OCI-LY7 (cell line): ENCODE measurements around the gene LPP. TPM values are rescaled to one million over a fixed set of nuclear protein-coding genes. Genes with fewer than 3 reads are reported as not detected.
A peak's percentile ranks its signal among the peaks of the same experiment; 100 is the strongest.

ENCODE experiments used
- BruUV-seq: library from RNA; stranded (reverse); fragments of 400-500 nt; replicated peaks from 2 replicates; lab custom pipeline; 2021; lab: Mats Ljungman, UMichigan
- CTCF ChIA-PET: fragments of 300-600 bp; sonication (Branson Sonifier 250); formaldehyde crosslinking; loops from one replicate; lab custom pipeline; 2022; ENCODE audit warnings: antibody characterized with exemption; ENCODE audit not compliant: unreplicated experiment; lab: Charles Lee
- POLR2A ChIA-PET: fragments of 300-600 bp; sonication (Branson Sonifier 250); formaldehyde crosslinking; loops from one replicate; lab custom pipeline; 2022; ENCODE audit warnings: antibody characterized with exemption; lab: Charles Lee
- DNase-seq: peaks from one replicate; pipeline ENCODE4 v3.0.0-alpha.2; 2015; ENCODE audit warnings: low spot score
- H2AFZ ChIP-seq: fragments of 200-600 bp; sonication (generic), shearing (Covaris generic); 2 replicates; pipeline ENCODE4 v1.6.1; 2014; ENCODE audit warnings: mild to moderate bottlenecking, antibody characterized with exemption, low read length, moderate library complexity
- H3K27ac ChIP-seq: fragments of 200-600 bp; sonication (generic); 2 replicates; pipeline ENCODE4 v1.5.1; 2014; ENCODE audit warnings: mixed run types, low read depth, mild to moderate bottlenecking, moderate library complexity, low read length, inconsistent platforms; ENCODE audit not compliant: poor library complexity, severe bottlenecking
- H3K36me3 ChIP-seq: fragments of 200-600 bp; sonication (generic); 2 replicates; pipeline ENCODE4 v1.6.1; 2014; ENCODE audit warnings: mild to moderate bottlenecking, antibody characterized with exemption, low read length, moderate library complexity, mixed read lengths; ENCODE audit not compliant: insufficient read depth
- H3K4me1 ChIP-seq: fragments of 200-600 bp; sonication (generic); 2 replicates; pipeline ENCODE4 v1.5.1; 2014; ENCODE audit warnings: mild to moderate bottlenecking, low read length; ENCODE audit not compliant: insufficient read depth, poor library complexity, severe bottlenecking
- H3K4me2 ChIP-seq: fragments of 200-600 bp; sonication (generic); 2 replicates; pipeline ENCODE4 v1.6.1; 2014; ENCODE audit warnings: mild to moderate bottlenecking, low read length
- H3K4me3 ChIP-seq: fragments of 200-600 bp; sonication (generic); 2 replicates; pipeline ENCODE4 v1.5.1; 2014; ENCODE audit warnings: mild to moderate bottlenecking, low read depth, low read length; ENCODE audit not compliant: poor library complexity, severe bottlenecking
- H3K79me2 ChIP-seq: fragments of 200-600 bp; sonication (generic); 2 replicates; pipeline ENCODE4 v1.6.1; 2016; ENCODE audit warnings: low read depth, mild to moderate bottlenecking, low read length, moderate library complexity, mixed read lengths; ENCODE audit not compliant: insufficient read depth
- H3K9me2 ChIP-seq: fragments of 200-600 bp; sonication (generic); 2 replicates; pipeline ENCODE4 v1.6.1; 2016; ENCODE audit warnings: mild to moderate bottlenecking, low read length, mixed read lengths; ENCODE audit not compliant: insufficient read depth
- H3K9me3 ChIP-seq: fragments of 200-600 bp; sonication (generic); 2 replicates; pipeline ENCODE4 v1.6.1; 2014; ENCODE audit warnings: mild to moderate bottlenecking, mixed run types, low read length, mixed read lengths
- H4K20me1 ChIP-seq: fragments of 200-600 bp; sonication (generic); 2 replicates; pipeline ENCODE4 v1.6.1; 2014; ENCODE audit warnings: mild to moderate bottlenecking, antibody characterized with exemption, low read length, moderate library complexity, mixed read lengths; ENCODE audit not compliant: insufficient read depth
- CTCF ChIP-seq: fragments of 200-600 bp; sonication (generic); conservative IDR thresholded peaks from 2 replicates; pipeline ENCODE4 v1.5.1; 2014; ENCODE audit warnings: mild to moderate bottlenecking, antibody characterized with exemption, low read length, moderate library complexity, mixed read lengths
- EZH2phosphoT487 ChIP-seq: fragments of 200-600 bp; sonication (generic); IDR thresholded peaks from 2 replicates; pipeline ENCODE4 v1.6.1; 2018; ENCODE audit warnings: low read depth, borderline replicate concordance, mild to moderate bottlenecking, mixed run types, antibody characterized with exemption, low read length, moderate library complexity, mixed read lengths
- intact Hi-C: fragments of 100-400 bp; cut with micrococcal nuclease; formaldehyde crosslinking; loops from one replicate; pipeline ENCODE4 v1.10.0; 2022; ENCODE audit not compliant: unreplicated experiment
- total RNA-seq, 2 experiments: library from RNA; depleted of rRNA in 1 of 2; stranded (reverse); fragments of >200 nt in 1 of 2; shearing (Covaris generic) in 1 of 2; gene quantifications; 2 replicates each; pipeline ENCODE4 v1.2.3, GENCODE V29; 2014 to 2022

The LPP gene
- total RNA-seq, 2 experiments from 2014 or later: 10.9 to 119 TPM

- ChIA-PET CTCF (interaction anchor here (0.5 kb wide), 1 partner anchor 82 kb away, joined by 3 read pairs; no protein-coding TSS in a partner anchor), POLR2A (interaction anchor here (0.6 to 1.3 kb wide), 3 partner anchors 31 to 441 kb away, joined by 3 to 5 read pairs (median 3); no protein-coding TSS in a partner anchor)
- no peak overlapping the region for H2AFZ ChIP-seq
- no peak for DNase-seq
- no TSS peak for BruUV-seq
- peaks cover 3% of the 10 kb centered on the region; the same call in 1 of the 2 replicates for H3K36me3 ChIP-seq
- H3K27ac ChIP-seq: no peak overlapping the region
- H3K4me3 ChIP-seq: no peak overlapping the region
- TF ChIP-seq CTCF: no peak
- TF ChIP-seq EZH2phosphoT487: no peak
- H3K9me2 ChIP-seq: no peaks in the 10 kb centered on the region
- peaks cover 12% of the 10 kb centered on the region for H3K9me3 ChIP-seq
- peaks cover 13% of the 10 kb centered on the region; the same call in 1 of the 2 replicates for H3K79me2 ChIP-seq
- H4K20me1 ChIP-seq: no peaks in the 10 kb centered on the region
- H3K4me1 ChIP-seq: peaks cover 37% of the 10 kb centered on the region
- H3K4me2 ChIP-seq: no peak overlapping the region
- intact Hi-C loops: no loop called here
Measured at GRCh38 chr3:188415196-188415595, 261.2 kb downstream of the LPP start.

- BruUV-seq: no TSS peak
- H3K4me2 ChIP-seq: no peak overlapping the region
- no peaks in the 10 kb centered on the region for H3K9me2 ChIP-seq
- ChIA-PET CTCF (no interaction called here), POLR2A (interaction anchor here (1.0 to 1.4 kb wide), 3 partner anchors 15 to 334 kb away, joined by 3 to 5 read pairs (median 5); no protein-coding TSS in a partner anchor)
- intact Hi-C loops: loop anchor here (2.0 kb wide), 1 partner anchor 15 kb away; no protein-coding TSS in a partner anchor
- H3K9me3 ChIP-seq: peaks cover 12% of the 10 kb centered on the region
- H3K36me3 ChIP-seq: peaks cover 3% of the 10 kb centered on the region; the same call in 1 of the 2 replicates
- TF ChIP-seq CTCF (no peak), EZH2phosphoT487 (no peak)
- peaks cover 45% of the 10 kb centered on the region for H3K4me1 ChIP-seq
- no peak overlapping the region for H3K27ac ChIP-seq
- H4K20me1 ChIP-seq: no peaks in the 10 kb centered on the region
- no peak for DNase-seq
- no peak overlapping the region for H2AFZ ChIP-seq
- H3K79me2 ChIP-seq: peaks cover 13% of the 10 kb centered on the region; the same call in 1 of the 2 replicates
- no peak overlapping the region for H3K4me3 ChIP-seq
Measured at GRCh38 chr3:188416041-188416440, 262.1 kb downstream of the LPP start.

- Histone ChIP-seq H3K9me2 (no peaks in the 10 kb centered on the region), H3K9me3 (peaks cover 12% of the 10 kb centered on the region), H3K4me2 (peak overlapping the region; percentile 51), H3K4me1 (peaks cover 57% of the 10 kb centered on the region), H4K20me1 (no peaks in the 10 kb centered on the region), H2AFZ (peak overlapping the region; percentile 23; the same call in 1 of the 2 replicates), H3K4me3 (peak overlapping the region; percentile 26), H3K36me3 (peaks cover 3% of the 10 kb centered on the region; the same call in 1 of the 2 replicates), H3K27ac (peak overlapping the region; percentile 52), H3K79me2 (peaks cover 15% of the 10 kb centered on the region; the same call in 1 of the 2 replicates)
- CTCF ChIA-PET: interaction anchor here (2.4 kb wide), 1 partner anchor 15 kb away, joined by 8 read pairs; no protein-coding TSS in a partner anchor
- intact Hi-C loops: loop anchor here (2.0 kb wide), 1 partner anchor 16 kb away; no protein-coding TSS in a partner anchor
- DNase-seq: peak; percentile 73
- no TSS peak for BruUV-seq
- POLR2A ChIA-PET: interaction anchor here (0.6 to 2.2 kb wide), 7 partner anchors 15 to 536 kb away, joined by 3 to 9 read pairs (median 4); no protein-coding TSS in a partner anchor
- TF ChIP-seq EZH2phosphoT487: no peak
- 0 out of 2 replicates have a peak, but pooled peaks have one; percentile 6 for TF ChIP-seq CTCF
Measured at GRCh38 chr3:188417271-188417696, 263.3 kb downstream of the LPP start.
